Lung (tissue), 12 donors: Measurements from ENCODE around the gene EEF1A2. TPM values are rescaled to one million over a fixed set of nuclear protein-coding genes. Genes with fewer than 3 reads are reported as not detected.

Experiments
- ATAC-seq: fragments of 200-7000 bp; cut with Tn5 transposase; one replicate; pipeline ENCODE4 v1.9.1; 2020; ENCODE audit warnings: moderate number of reproducible peaks; ENCODE audit not compliant: insufficient read depth, low FRiP score
- DNase-seq, 3 donors: peaks; one replicate each; pipeline ENCODE4 v3.0.0-alpha.2; 2013 to 2017
- H3K27ac ChIP-seq, 2 donors: one replicate each; pipeline ENCODE4 v1.5.1; 2013; ENCODE audit warnings: mild to moderate bottlenecking in 2 of 2, moderate library complexity in 2 of 2, control low read depth in 1 of 2, inconsistent platforms in 1 of 2, low read depth in 1 of 2, low read length in 1 of 2
- H3K27me3 ChIP-seq, 3 donors: one replicate each; pipeline ENCODE4 v1.5.1; 2013; ENCODE audit warnings: low read length in 2 of 3; ENCODE audit not compliant: control insufficient read depth in 3 of 3, insufficient read depth in 3 of 3
- H3K36me3 ChIP-seq, 4 donors: one replicate each; pipeline ENCODE4 v1.5.1; 2013; ENCODE audit warnings: low read length in 4 of 4, mild to moderate bottlenecking in 1 of 4, moderate library complexity in 1 of 4; ENCODE audit not compliant: control insufficient read depth in 4 of 4, insufficient read depth in 4 of 4
- H3K4me1 ChIP-seq, 5 donors: one replicate each; pipeline ENCODE4 v1.5.1; 2013; ENCODE audit warnings: low read length in 5 of 5, mild to moderate bottlenecking in 2 of 5, moderate library complexity in 1 of 5; ENCODE audit not compliant: control insufficient read depth in 5 of 5, insufficient read depth in 5 of 5
- H3K4me3 ChIP-seq: one replicate; pipeline ENCODE4 v1.5.1; 2013; ENCODE audit warnings: mild to moderate bottlenecking, control low read depth, moderate library complexity
- H3K9ac ChIP-seq, 2 donors: one replicate each; pipeline ENCODE4 v1.5.1; 2013; ENCODE audit warnings: low read length in 2 of 2, control low read depth in 1 of 2; ENCODE audit not compliant: insufficient read depth in 1 of 2
- H3K9me3 ChIP-seq, 4 donors: one replicate each; pipeline ENCODE4 v1.5.1; 2013; ENCODE audit warnings: low read length in 3 of 4, mild to moderate bottlenecking in 1 of 4, moderate library complexity in 1 of 4; ENCODE audit not compliant: control insufficient read depth in 4 of 4, insufficient read depth in 3 of 4
- WGBS, 2 donors: extraction: QIAGEN DNeasy Blood & Tissue Kit; methylation state at CpG; one replicate each; pipeline ENCODE4 v1.1.7; 2013; 5-methylcytosine and 5-hydroxymethylcytosine counted together
- polyA plus RNA-seq, 2 donors: library from polyadenylated mRNA; stranded (reverse); fragments of 200-250 nt; gene quantifications; one replicate each; pipeline ENCODE4 v1.2.1, GENCODE V29; 2013
- total RNA-seq, 2 donors: library from RNA; depleted of rRNA in 1 of 2; stranded (reverse); fragments of >200 nt in 1 of 2; gene quantifications; one replicate each; pipeline ENCODE4 v1.2.1, GENCODE V29; 2014 to 2021
- TF ChIP-seq, protein P1 (sequence below): IDR thresholded peaks from 2 replicates; pipeline ENCODE4 v1.5.1; 2012; ENCODE audit warnings: mild to moderate bottlenecking; ENCODE audit errors: control extremely low read depth, extremely low read depth
- donor health status: control.
- donor health status: control.
- donor health status: Bipolar disorder and iron deficiency.
- donor health status: healthy.
- donor health status: DM: yes; HTN: yes; CAD: no.

Gene EEF1A2
- total and polyA plus RNA-seq, 4 donors: 0.47 to 1.9 (median 1.0) TPM

DNA sequence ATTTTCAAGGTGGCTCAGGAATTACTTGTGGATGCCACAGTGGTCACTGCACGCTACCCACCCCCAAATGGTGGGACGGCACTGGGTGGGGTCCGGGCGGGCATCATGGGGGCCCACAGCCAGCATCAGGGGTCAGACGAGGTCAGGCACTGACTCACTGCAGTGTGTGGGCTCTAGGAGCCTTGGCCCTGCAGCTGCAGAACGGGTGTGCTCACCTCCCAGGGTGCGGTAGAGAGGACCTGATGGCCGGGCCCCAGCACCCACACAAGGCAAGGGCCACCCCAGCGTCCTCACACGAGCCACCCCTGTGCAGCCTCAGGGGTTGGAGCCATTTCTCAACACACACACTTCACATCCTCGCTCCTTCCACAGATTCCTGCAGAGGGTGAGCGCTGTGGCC is 60.8 kb downstream of the EEF1A2 start:
- Histone ChIP-seq H3K27me3 (peaks cover 0 to 3% (median 0%) of the 10 kb centered on the region in 3 donors), H3K4me3 (no peak overlapping the region), H3K9me3 (peaks cover 0 to 2% (median 0%) of the 10 kb centered on the region in 4 donors), H3K4me1 (peaks cover 0 to 12% (median 0%) of the 10 kb centered on the region in 5 donors), H3K36me3 (no peaks in the 10 kb centered on the region), H3K9ac (no peak overlapping the region), H3K27ac (no peak overlapping the region)
- no peak for ATAC-seq
- 85 to 86% methylated on average over 12 of the region's 12 CpGs for WGBS, 2 donors
- no peak for DNase-seq
- TF ChIP-seq, protein P1, sequence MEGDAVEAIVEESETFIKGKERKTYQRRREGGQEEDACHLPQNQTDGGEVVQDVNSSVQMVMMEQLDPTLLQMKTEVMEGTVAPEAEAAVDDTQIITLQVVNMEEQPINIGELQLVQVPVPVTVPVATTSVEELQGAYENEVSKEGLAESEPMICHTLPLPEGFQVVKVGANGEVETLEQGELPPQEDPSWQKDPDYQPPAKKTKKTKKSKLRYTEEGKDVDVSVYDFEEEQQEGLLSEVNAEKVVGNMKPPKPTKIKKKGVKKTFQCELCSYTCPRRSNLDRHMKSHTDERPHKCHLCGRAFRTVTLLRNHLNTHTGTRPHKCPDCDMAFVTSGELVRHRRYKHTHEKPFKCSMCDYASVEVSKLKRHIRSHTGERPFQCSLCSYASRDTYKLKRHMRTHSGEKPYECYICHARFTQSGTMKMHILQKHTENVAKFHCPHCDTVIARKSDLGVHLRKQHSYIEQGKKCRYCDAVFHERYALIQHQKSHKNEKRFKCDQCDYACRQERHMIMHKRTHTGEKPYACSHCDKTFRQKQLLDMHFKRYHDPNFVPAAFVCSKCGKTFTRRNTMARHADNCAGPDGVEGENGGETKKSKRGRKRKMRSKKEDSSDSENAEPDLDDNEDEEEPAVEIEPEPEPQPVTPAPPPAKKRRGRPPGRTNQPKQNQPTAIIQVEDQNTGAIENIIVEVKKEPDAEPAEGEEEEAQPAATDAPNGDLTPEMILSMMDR: no peak

Other genes with a start within 250 kb of the EEF1A2 start
- gene NKAIN4, start 244.6 kb downstream of the EEF1A2 start, total RNA-seq: 1 to 10 TPM in 1 of 2 donors, not detected in 1; 1.7 TPM
- gene NKAIN4, start 244.6 kb downstream of the EEF1A2 start, polyA plus RNA-seq: under 1 TPM in 1 of 2 donors, not detected in 1; 0.10 TPM
- 100 to 1,000 TPM in 1 of 2 donors, 10 to 100 TPM in 1; 47.0 to 108 TPM for gene ARFGAP1, start 226.3 kb downstream of the EEF1A2 start, total RNA-seq
- gene ARFGAP1, start 226.3 kb downstream of the EEF1A2 start, polyA plus RNA-seq: 100 to 1,000 TPM in 1 of 2 donors, 10 to 100 TPM in 1; 70.8 to 104 TPM
- gene COL20A1, start 205.9 kb downstream of the EEF1A2 start, total RNA-seq: under 1 TPM in 1 of 2 donors, not detected in 1; 0.06 TPM
- gene COL20A1, start 205.9 kb downstream of the EEF1A2 start, polyA plus RNA-seq: under 1 TPM in 1 of 2 donors, not detected in 1; 0.09 TPM
- 1 to 10 TPM in 1 of 2 donors, under 1 TPM in 1; 0.85 to 1.1 TPM for gene CHRNA4, start 137.7 kb downstream of the EEF1A2 start, total RNA-seq
- gene CHRNA4, start 137.7 kb downstream of the EEF1A2 start, polyA plus RNA-seq: under 1 TPM; 0.01 to 0.06 TPM
- 1 to 10 TPM in 1 of 2 donors, under 1 TPM in 1; 0.28 to 6.8 TPM for gene KCNQ2, start 26.4 kb downstream of the EEF1A2 start, total RNA-seq
- gene KCNQ2, start 26.4 kb downstream of the EEF1A2 start, polyA plus RNA-seq: under 1 TPM in 1 of 2 donors, not detected in 1; 0.18 TPM
- gene PPDPF, start 21.7 kb upstream of the EEF1A2 start, total RNA-seq: 100 to 1,000 TPM in 1 of 2 donors, 10 to 100 TPM in 1; 36.9 to 545 TPM
- 100 to 1,000 TPM; 409 to 540 TPM for gene PPDPF, start 21.7 kb upstream of the EEF1A2 start, polyA plus RNA-seq
- 1 to 10 TPM in 1 of 2 donors, under 1 TPM in 1; 0.34 to 5.1 TPM for gene PTK6, start 38.3 kb upstream of the EEF1A2 start, total RNA-seq
- gene PTK6, start 38.3 kb upstream of the EEF1A2 start, polyA plus RNA-seq: 1 to 10 TPM; 3.1 to 4.3 TPM
- gene SRMS, start 48.7 kb upstream of the EEF1A2 start, total RNA-seq: not detected
- gene SRMS, start 48.7 kb upstream of the EEF1A2 start, polyA plus RNA-seq: under 1 TPM in 1 of 2 donors, not detected in 1; 0.06 TPM
- 1 to 10 TPM; 2.6 to 3.2 TPM for gene FNDC11, start 55.1 kb upstream of the EEF1A2 start, total RNA-seq
- gene FNDC11, start 55.1 kb upstream of the EEF1A2 start, polyA plus RNA-seq: 1 to 10 TPM; 1.0 to 2.0 TPM
- gene HELZ2, start 75.2 kb upstream of the EEF1A2 start, total RNA-seq: 10 to 100 TPM; 24.4 to 47.2 TPM
- gene HELZ2, start 75.2 kb upstream of the EEF1A2 start, polyA plus RNA-seq: 10 to 100 TPM in 1 of 2 donors, 1 to 10 TPM in 1; 9.0 to 26.4 TPM
- gene GMEB2, start 128.0 kb upstream of the EEF1A2 start, total RNA-seq: 10 to 100 TPM in 1 of 2 donors, 1 to 10 TPM in 1; 7.6 to 12.9 TPM
- 10 to 100 TPM in 1 of 2 donors, 1 to 10 TPM in 1; 9.0 to 11.6 TPM for gene GMEB2, start 128.0 kb upstream of the EEF1A2 start, polyA plus RNA-seq
- gene STMN3, start 154.3 kb upstream of the EEF1A2 start, total RNA-seq: 10 to 100 TPM; 15.8 to 18.2 TPM
- 10 to 100 TPM; 13.6 to 20.9 TPM for gene STMN3, start 154.3 kb upstream of the EEF1A2 start, polyA plus RNA-seq
- gene RTEL1, start 159.2 kb upstream of the EEF1A2 start, total RNA-seq: 10 to 100 TPM; 19.7 to 45.8 TPM
- 10 to 100 TPM; 12.4 to 15.6 TPM for gene RTEL1, start 159.2 kb upstream of the EEF1A2 start, polyA plus RNA-seq
- 10 to 100 TPM in 1 of 2 donors, 1 to 10 TPM in 1; 1.6 to 19.8 TPM for gene TNFRSF6B, start 197.6 kb upstream of the EEF1A2 start, total RNA-seq
- gene TNFRSF6B, start 197.6 kb upstream of the EEF1A2 start, polyA plus RNA-seq: 100 to 1,000 TPM in 1 of 2 donors, 10 to 100 TPM in 1; 45.5 to 195 TPM
- gene ARFRP1, start 208.9 kb upstream of the EEF1A2 start, total RNA-seq: 10 to 100 TPM; 29.8 to 56.0 TPM
- gene ARFRP1, start 208.9 kb upstream of the EEF1A2 start, polyA plus RNA-seq: 10 to 100 TPM; 43.9 to 50.8 TPM
- gene ZGPAT, start 209.0 kb upstream of the EEF1A2 start, total RNA-seq: 10 to 100 TPM; 18.3 to 32.9 TPM
- 10 to 100 TPM; 34.5 to 45.0 TPM for gene ZGPAT, start 209.0 kb upstream of the EEF1A2 start, polyA plus RNA-seq
- gene LIME1, start 237.6 kb upstream of the EEF1A2 start, total RNA-seq: 1 to 10 TPM; 6.2 to 9.0 TPM
- gene LIME1, start 237.6 kb upstream of the EEF1A2 start, polyA plus RNA-seq: 10 to 100 TPM; 11.3 to 19.9 TPM
- gene SLC2A4RG, start 240.7 kb upstream of the EEF1A2 start, total RNA-seq: 100 to 1,000 TPM in 1 of 2 donors, 10 to 100 TPM in 1; 18.8 to 121 TPM
- 10 to 100 TPM; 41.6 to 81.1 TPM for gene SLC2A4RG, start 240.7 kb upstream of the EEF1A2 start, polyA plus RNA-seq